PC-9 (cell line): Measurements from ENCODE around the gene HIRA. TPM values are rescaled to one million over a fixed set of nuclear protein-coding genes. Genes with fewer than 3 reads are reported as not detected.

ENCODE experiments used
- BruUV-seq: library from RNA; stranded (reverse); fragments of 400-500 nt; replicated peaks from 2 replicates; lab custom pipeline; 2021; lab: Mats Ljungman, UMichigan
- CTCF ChIA-PET: fragments of 300-600 bp; sonication (Branson Sonifier 250); formaldehyde crosslinking; loops from one replicate; lab custom pipeline; 2022; ENCODE audit warnings: antibody characterized with exemption; lab: Charles Lee
- POLR2A ChIA-PET: fragments of 300-600 bp; sonication (Branson Sonifier 250); formaldehyde crosslinking; loops from one replicate; lab custom pipeline; 2022; ENCODE audit warnings: antibody characterized with exemption; ENCODE audit not compliant: unreplicated experiment; lab: Charles Lee
- DNase-seq, 2 experiments: peaks; one replicate each; pipeline versions ENCODE4 v3.0.0 to v3.0.0-alpha.2; 2015 to 2022; ENCODE audit warnings: mixed read lengths in 1 of 2
- H2AFZ ChIP-seq: fragments of 200-600 bp; sonication (generic); 2 replicates; pipeline ENCODE4 v1.8.1; 2017; ENCODE audit warnings: antibody characterized with exemption
- H3F3A ChIP-seq: fragments of 200-600 bp; sonication (generic); 2 replicates; pipeline ENCODE4 v1.8.1; 2017; ENCODE audit warnings: antibody characterized with exemption, mild to moderate bottlenecking, low read depth; ENCODE audit not compliant: insufficient read depth
- H3K27ac ChIP-seq: fragments of 200-600 bp; sonication (generic); 2 replicates; pipeline ENCODE4 v1.6.1; 2016; ENCODE audit warnings: mixed run types
- H3K27me3 ChIP-seq: fragments of 200-600 bp; sonication (generic); 2 replicates; pipeline ENCODE4 v1.6.1; 2016; ENCODE audit warnings: low read depth, mixed run types; ENCODE audit not compliant: insufficient read depth
- H3K36me3 ChIP-seq: fragments of 200-600 bp; sonication (generic); 2 replicates; pipeline ENCODE4 v1.6.1; 2016; ENCODE audit warnings: low read depth, mixed run types
- H3K4me1 ChIP-seq: fragments of 200-600 bp; sonication (generic); replicated peaks from 2 replicates; pipeline ENCODE4 v1.6.1; 2016; ENCODE audit warnings: mixed run types; ENCODE audit not compliant: insufficient read depth
- H3K4me2 ChIP-seq: fragments of 200-600 bp; sonication (generic); 2 replicates; pipeline ENCODE4 v1.6.1; 2017; ENCODE audit warnings: mixed run types
- H3K4me3 ChIP-seq: fragments of 200-600 bp; sonication (generic); 2 replicates; pipeline ENCODE4 v1.6.1; 2016; ENCODE audit warnings: mixed run types
- H3K79me2 ChIP-seq: fragments of 200-600 bp; sonication (generic); 2 replicates; pipeline ENCODE4 v1.6.1; 2017; ENCODE audit warnings: low read depth, mixed run types
- H3K9me2 ChIP-seq: fragments of 200-600 bp; sonication (generic); 2 replicates; pipeline ENCODE4 v1.8.1; 2017; ENCODE audit warnings: mild to moderate bottlenecking; ENCODE audit not compliant: insufficient read depth
- H3K9me3 ChIP-seq: fragments of 200-600 bp; sonication (generic); 2 replicates; pipeline ENCODE4 v1.8.1; 2016; ENCODE audit warnings: low read depth; ENCODE audit not compliant: insufficient read depth
- H4K20me1 ChIP-seq: fragments of 200-600 bp; sonication (generic); 2 replicates; pipeline ENCODE4 v1.8.1; 2017; ENCODE audit not compliant: insufficient read depth
- CTCF ChIP-seq: fragments of 200-600 bp; sonication (generic); conservative IDR thresholded peaks from 2 replicates; pipeline ENCODE4 v1.6.1; 2017; ENCODE audit warnings: mixed run types, antibody characterized with exemption, mild to moderate bottlenecking, moderate library complexity
- EZH2 ChIP-seq: fragments of 200-600 bp; sonication (generic); IDR thresholded peaks from 2 replicates; pipeline ENCODE4 v1.8.0; 2017; ENCODE audit warnings: antibody characterized with exemption, low read depth
- intact Hi-C: fragments of 100-400 bp; cut with micrococcal nuclease; formaldehyde crosslinking; loops from one replicate; pipeline ENCODE4 v1.10.0; 2022; ENCODE audit not compliant: unreplicated experiment
- total RNA-seq: library from RNA; stranded (reverse); gene quantifications from 2 replicates; pipeline ENCODE4 v1.2.3, GENCODE V29; 2021

The HIRA gene
- total RNA-seq, 1 experiment from 2014 or later = 19.2 TPM

- H3K36me3 ChIP-seq = no peaks in the 10 kb centered on the region
- ChIA-PET POLR2A (no interaction called here), CTCF (no interaction called here)
- H3K4me1 ChIP-seq = no peaks in the 10 kb centered on the region
- no peak for DNase-seq
- TF ChIP-seq CTCF (no peak), EZH2 (no peak)
- intact Hi-C loops = no loop called here
- H3K9me3 ChIP-seq = no peaks in the 10 kb centered on the region
- no TSS peak for BruUV-seq
- no peak overlapping the region for H3K4me3 ChIP-seq
- no peak overlapping the region for H3K4me2 ChIP-seq
- no peaks in the 10 kb centered on the region for H3K79me2 ChIP-seq
- no peak overlapping the region for H3K27ac ChIP-seq
- H3K27me3 ChIP-seq = no peaks in the 10 kb centered on the region
- no peaks in the 10 kb centered on the region for H3F3A ChIP-seq
- no peak overlapping the region for H2AFZ ChIP-seq
- H4K20me1 ChIP-seq = no peaks in the 10 kb centered on the region
- no peaks in the 10 kb centered on the region for H3K9me2 ChIP-seq
Measured at GRCh38 chr22:19376971-19377370, 54.6 kb downstream of the HIRA start.

GRCh38 chr22:19376247-19376646 is 55.3 kb downstream of the HIRA start:
- H3F3A ChIP-seq = no peaks in the 10 kb centered on the region
- H4K20me1 ChIP-seq = no peaks in the 10 kb centered on the region
- BruUV-seq = no TSS peak
- H3K79me2 ChIP-seq = no peaks in the 10 kb centered on the region
- CTCF ChIA-PET = no interaction called here
- H3K4me2 ChIP-seq = no peak overlapping the region
- no peaks in the 10 kb centered on the region for H3K9me2 ChIP-seq
- H3K9me3 ChIP-seq = no peaks in the 10 kb centered on the region
- DNase-seq = no peak
- no peaks in the 10 kb centered on the region for H3K4me1 ChIP-seq
- intact Hi-C loops = no loop called here
- TF ChIP-seq EZH2 (no peak), CTCF (no peak)
- no peak overlapping the region for H3K4me3 ChIP-seq
- H2AFZ ChIP-seq = no peak overlapping the region
- no peaks in the 10 kb centered on the region for H3K36me3 ChIP-seq
- no peak overlapping the region for H3K27ac ChIP-seq
- POLR2A ChIA-PET = no interaction called here
- H3K27me3 ChIP-seq = no peaks in the 10 kb centered on the region

DNA sequence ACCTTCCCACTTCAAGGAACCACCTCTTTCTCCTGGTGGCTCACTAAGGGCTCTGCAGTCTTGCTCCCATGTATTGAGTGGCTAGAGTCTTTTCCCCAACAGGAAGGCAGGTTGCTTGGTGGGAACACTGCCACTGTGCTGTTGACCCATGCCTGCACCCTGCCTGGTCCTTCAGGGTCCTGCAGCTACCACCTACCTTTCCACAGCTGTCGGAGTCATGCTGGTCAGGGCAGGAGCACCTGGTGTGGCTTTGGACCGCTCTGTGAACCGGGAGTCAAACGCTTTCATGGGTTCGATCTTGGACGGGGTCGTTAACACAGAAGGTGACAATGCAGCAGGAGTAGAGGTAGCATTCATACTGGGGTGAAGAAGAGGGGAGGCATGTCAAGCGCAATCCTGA is 56.1 kb downstream of the HIRA start:
- H3K27me3 ChIP-seq = no peaks in the 10 kb centered on the region
- POLR2A ChIA-PET = no interaction called here
- H3F3A ChIP-seq = no peaks in the 10 kb centered on the region
- H3K9me2 ChIP-seq = no peaks in the 10 kb centered on the region
- H2AFZ ChIP-seq = no peak overlapping the region
- intact Hi-C loops = no loop called here
- H3K79me2 ChIP-seq = no peaks in the 10 kb centered on the region
- H3K4me1 ChIP-seq = no peaks in the 10 kb centered on the region
- TF ChIP-seq CTCF = no peak
- no peak for TF ChIP-seq EZH2
- H3K4me2 ChIP-seq = no peak overlapping the region
- no peaks in the 10 kb centered on the region for H3K36me3 ChIP-seq
- DNase-seq = no peak
- BruUV-seq = no TSS peak
- CTCF ChIA-PET = no interaction called here
- H4K20me1 ChIP-seq = no peaks in the 10 kb centered on the region
- no peak overlapping the region for H3K27ac ChIP-seq
- H3K4me3 ChIP-seq = no peak overlapping the region
- H3K9me3 ChIP-seq = no peaks in the 10 kb centered on the region
